Hepatocyte (in vitro differentiated cells): ENCODE measurements around the gene TANGO2. TPM values are rescaled to one million over a fixed set of nuclear protein-coding genes. Genes with fewer than 3 reads are reported as not detected.

Source experiments
- DNase-seq: peaks from one replicate; pipeline ENCODE4 v3.0.0-alpha.2; 2016; ENCODE audit warnings: low spot score
- H2AFZ ChIP-seq: fragments of 200-600 bp; sonication (generic); 2 replicates; pipeline ENCODE4 v1.6.0; 2016; ENCODE audit warnings: antibody characterized with exemption, mild to moderate bottlenecking
- H3K27ac ChIP-seq: fragments of 200-600 bp; sonication (generic); 2 replicates; pipeline ENCODE4 v1.5.1; 2016; ENCODE audit warnings: mild to moderate bottlenecking
- H3K27me3 ChIP-seq: fragments of 200-600 bp; sonication (generic); 2 replicates; pipeline ENCODE4 v1.6.1; 2016
- H3K36me3 ChIP-seq: fragments of 200-600 bp; sonication (generic); replicated peaks from 2 replicates; pipeline ENCODE4 v1.5.1; 2016; ENCODE audit warnings: low read depth; ENCODE audit not compliant: insufficient read depth
- H3K4me1 ChIP-seq: fragments of 200-600 bp; sonication (generic); 2 replicates; pipeline ENCODE4 v1.5.1; 2016; ENCODE audit warnings: mild to moderate bottlenecking, moderate library complexity; ENCODE audit not compliant: insufficient read depth
- H3K4me2 ChIP-seq: fragments of 200-600 bp; sonication (generic); 2 replicates; pipeline ENCODE4 v1.6.0; 2016
- H3K4me3 ChIP-seq: fragments of 200-600 bp; sonication (generic); 2 replicates; pipeline ENCODE4 v1.5.1; 2016; ENCODE audit warnings: mild to moderate bottlenecking
- H3K79me2 ChIP-seq: fragments of 200-600 bp; sonication (generic); 2 replicates; pipeline ENCODE4 v1.6.0; 2017; ENCODE audit warnings: mild to moderate bottlenecking
- H3K9me2 ChIP-seq: fragments of 200-600 bp; sonication (generic); replicated peaks from 2 replicates; pipeline ENCODE4 v1.6.0; 2017; ENCODE audit warnings: mild to moderate bottlenecking; ENCODE audit not compliant: insufficient read depth
- H3K9me3 ChIP-seq: fragments of 200-600 bp; sonication (generic); 2 replicates; pipeline ENCODE4 v1.5.1; 2016; ENCODE audit warnings: low read depth, mild to moderate bottlenecking
- H4K20me1 ChIP-seq: fragments of 200-600 bp; sonication (generic); 2 replicates; pipeline ENCODE4 v1.6.0; 2016; ENCODE audit warnings: mild to moderate bottlenecking; ENCODE audit not compliant: insufficient read depth, poor library complexity, severe bottlenecking
- EZH2 ChIP-seq: fragments of 200-600 bp; sonication (generic); IDR thresholded peaks from 2 replicates; pipeline ENCODE4 v1.6.1; 2016; ENCODE audit warnings: antibody characterized with exemption, mild to moderate bottlenecking, borderline replicate concordance
- EZH2phosphoT487 ChIP-seq: fragments of 200-600 bp; sonication (generic); IDR thresholded peaks from one replicate; pipeline ENCODE4 v1.6.1; 2018; ENCODE audit warnings: antibody characterized with exemption, mild to moderate bottlenecking, low read depth, moderate library complexity; ENCODE audit not compliant: unreplicated experiment, severe bottlenecking
- WGBS: methylation state at CpG from one replicate; pipeline ENCODE4 v1.1.6; 2016; ENCODE audit warnings: low lambda C conversion rate; ENCODE audit errors: missing lambda C conversion rate; 5-methylcytosine and 5-hydroxymethylcytosine counted together
- polyA plus RNA-seq: library from polyadenylated mRNA; unstranded; fragments of >200 nt; fragmentation: Nextera tagmentation; extraction: Ambion mirVana; gene quantifications from 2 replicates; pipeline ENCODE4 v1.2.1, GENCODE V29; 2016
- total RNA-seq: library from RNA; depleted of rRNA; stranded (reverse); fragments of >200 nt; gene quantifications from 2 replicates; pipeline ENCODE4 v1.2.3, GENCODE V29; 2014
- TF ChIP-seq, protein P1 (sequence below): fragments of 200-600 bp; sonication (generic); IDR thresholded peaks from 2 replicates; pipeline ENCODE4 v1.5.1; 2016; ENCODE audit warnings: antibody characterized with exemption, mild to moderate bottlenecking; ENCODE audit not compliant: poor library complexity

TANGO2 gene
- total and polyA plus RNA-seq, 2 experiments from 2014 or later = 20.8 to 21.4 TPM

DNA sequence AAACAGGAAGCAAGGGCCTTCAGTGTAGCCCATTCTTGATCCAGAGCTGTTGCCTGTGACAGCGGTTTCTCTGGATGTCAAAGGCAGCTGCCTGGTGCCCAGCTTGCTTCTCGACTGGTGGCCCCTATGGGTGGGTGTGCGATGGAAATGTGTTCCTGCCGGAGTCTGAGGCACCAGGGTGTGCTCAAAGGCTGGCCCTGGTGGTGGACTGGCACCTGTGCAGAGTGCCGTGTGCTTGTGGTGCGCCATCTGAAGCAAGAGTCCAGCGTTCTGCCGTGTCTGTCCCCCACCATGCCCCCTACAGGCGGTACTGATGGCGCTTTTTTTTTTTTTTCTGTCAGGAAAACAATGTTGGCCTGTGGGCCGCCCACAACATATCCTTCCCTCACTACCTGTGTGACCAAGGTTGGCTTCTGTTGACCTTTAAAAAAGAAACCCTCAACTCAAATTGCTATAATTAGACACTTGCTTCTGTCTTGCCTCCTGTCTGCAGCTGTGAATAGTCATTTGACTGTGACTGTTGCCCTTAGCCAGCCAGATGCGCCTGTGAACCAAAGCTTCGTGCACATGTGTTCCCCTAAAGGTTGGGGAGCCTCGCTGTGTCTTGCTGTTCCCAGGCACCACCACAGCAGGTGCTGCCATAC lies 90.3 kb downstream of the TANGO2 start:
- no peak overlapping the region for H3K4me3 ChIP-seq
- no peaks in the 10 kb centered on the region for H3K36me3 ChIP-seq
- WGBS = 79% methylated on average over 14 of the region's 14 CpGs
- TF ChIP-seq, protein P1, sequence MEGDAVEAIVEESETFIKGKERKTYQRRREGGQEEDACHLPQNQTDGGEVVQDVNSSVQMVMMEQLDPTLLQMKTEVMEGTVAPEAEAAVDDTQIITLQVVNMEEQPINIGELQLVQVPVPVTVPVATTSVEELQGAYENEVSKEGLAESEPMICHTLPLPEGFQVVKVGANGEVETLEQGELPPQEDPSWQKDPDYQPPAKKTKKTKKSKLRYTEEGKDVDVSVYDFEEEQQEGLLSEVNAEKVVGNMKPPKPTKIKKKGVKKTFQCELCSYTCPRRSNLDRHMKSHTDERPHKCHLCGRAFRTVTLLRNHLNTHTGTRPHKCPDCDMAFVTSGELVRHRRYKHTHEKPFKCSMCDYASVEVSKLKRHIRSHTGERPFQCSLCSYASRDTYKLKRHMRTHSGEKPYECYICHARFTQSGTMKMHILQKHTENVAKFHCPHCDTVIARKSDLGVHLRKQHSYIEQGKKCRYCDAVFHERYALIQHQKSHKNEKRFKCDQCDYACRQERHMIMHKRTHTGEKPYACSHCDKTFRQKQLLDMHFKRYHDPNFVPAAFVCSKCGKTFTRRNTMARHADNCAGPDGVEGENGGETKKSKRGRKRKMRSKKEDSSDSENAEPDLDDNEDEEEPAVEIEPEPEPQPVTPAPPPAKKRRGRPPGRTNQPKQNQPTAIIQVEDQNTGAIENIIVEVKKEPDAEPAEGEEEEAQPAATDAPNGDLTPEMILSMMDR = peak; percentile 25
- TF ChIP-seq EZH2 = no peak
- no peaks in the 10 kb centered on the region for H3K9me3 ChIP-seq
- no peaks in the 10 kb centered on the region for H3K9me2 ChIP-seq
- H3K27me3 ChIP-seq = no peaks in the 10 kb centered on the region
- no peak overlapping the region for H2AFZ ChIP-seq
- no peak overlapping the region for H3K4me2 ChIP-seq
- no peaks in the 10 kb centered on the region for H4K20me1 ChIP-seq
- H3K4me1 ChIP-seq = peaks cover 5% of the 10 kb centered on the region
- no peak overlapping the region for H3K27ac ChIP-seq
- DNase-seq = peak; percentile 38
- peaks cover 14% of the 10 kb centered on the region for H3K79me2 ChIP-seq

GRCh38 chr22:20111689-20112622 lies 91.0 kb downstream of the TANGO2 start:
- no peak overlapping the region for H3K27ac ChIP-seq
- DNase-seq = no peak
- no peaks in the 10 kb centered on the region for H3K27me3 ChIP-seq
- no peaks in the 10 kb centered on the region for H3K9me2 ChIP-seq
- WGBS = 95% methylated on average over 7 of the region's 7 CpGs
- H2AFZ ChIP-seq = no peak overlapping the region
- H3K4me1 ChIP-seq = peaks cover 8% of the 10 kb centered on the region
- H3K4me2 ChIP-seq = no peak overlapping the region
- H3K9me3 ChIP-seq = no peaks in the 10 kb centered on the region
- H3K79me2 ChIP-seq = peaks cover 21% of the 10 kb centered on the region
- no peaks in the 10 kb centered on the region for H3K36me3 ChIP-seq
- H4K20me1 ChIP-seq = no peaks in the 10 kb centered on the region
- TF ChIP-seq EZH2phosphoT487 = no peak
- TF ChIP-seq, protein P1 = no peak
- TF ChIP-seq EZH2 = no peak
- H3K4me3 ChIP-seq = no peak overlapping the region

DNA sequence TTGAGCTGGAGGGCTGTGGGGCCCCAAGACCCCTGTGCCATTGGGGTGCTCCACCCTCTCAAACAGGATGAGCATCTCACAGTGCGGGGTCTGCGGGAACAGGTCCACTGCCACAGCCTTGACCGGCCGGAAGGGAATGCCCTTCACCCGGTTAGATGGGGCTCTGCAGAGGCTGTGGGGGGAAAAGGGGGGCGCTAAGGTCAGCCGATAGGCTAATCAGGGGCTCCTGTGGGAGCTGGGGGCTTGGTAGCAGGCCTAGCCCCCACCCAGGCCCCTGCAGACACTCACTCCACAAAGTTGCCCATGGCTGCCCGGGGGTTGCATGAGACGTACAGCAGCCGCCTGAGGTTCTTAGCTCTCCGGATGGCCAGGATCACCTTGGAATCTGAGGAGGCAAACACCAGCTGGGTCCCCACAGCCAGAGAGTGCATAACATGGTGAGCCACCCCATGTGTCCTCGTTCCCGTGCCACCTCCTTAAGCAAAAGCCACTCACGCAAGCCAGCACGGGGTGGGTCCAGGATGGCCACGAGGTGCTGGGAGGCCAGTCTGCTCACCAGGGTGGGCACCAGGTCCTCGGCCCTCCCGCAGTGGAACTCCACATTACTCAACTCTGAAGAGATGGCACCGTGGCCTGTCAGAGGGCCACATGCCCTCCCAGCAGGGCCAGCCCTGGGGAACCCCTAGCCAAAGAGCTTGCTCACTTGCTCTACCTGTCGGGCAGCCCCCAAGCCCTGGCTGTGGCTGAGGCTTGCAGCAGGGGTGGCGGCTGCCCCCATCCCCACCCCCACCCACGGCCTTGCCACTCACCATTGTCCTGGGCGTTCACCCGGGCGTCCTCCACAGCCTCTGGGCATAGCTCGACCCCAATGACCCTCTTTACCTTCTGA lies 92.0 kb downstream of the TANGO2 start:
- TF ChIP-seq EZH2phosphoT487 (no peak), EZH2 (no peak)
- TF ChIP-seq, protein P1 = no peak
- no peak overlapping the region for H2AFZ ChIP-seq
- no peaks in the 10 kb centered on the region for H4K20me1 ChIP-seq
- H3K27ac ChIP-seq = no peak overlapping the region
- H3K9me2 ChIP-seq = no peaks in the 10 kb centered on the region
- H3K79me2 ChIP-seq = peaks cover 24% of the 10 kb centered on the region
- no peaks in the 10 kb centered on the region for H3K9me3 ChIP-seq
- H3K4me1 ChIP-seq = peaks cover 8% of the 10 kb centered on the region
- no peak overlapping the region for H3K4me2 ChIP-seq
- H3K4me3 ChIP-seq = no peak overlapping the region
- DNase-seq = no peak
- no peaks in the 10 kb centered on the region for H3K36me3 ChIP-seq
- H3K27me3 ChIP-seq = no peaks in the 10 kb centered on the region
- 93% methylated on average over 26 of the region's 26 CpGs for WGBS
